Stimulated activated CD8-positive, alpha-beta memory T cell treated with anti-CD3 and anti-CD28 coated beads, Interleukin-7, amount 100 ng/mL, for 4 hours (primary cell): Measurements from ENCODE around the gene WDR70.
"Not testable (repeated sequence)": the region's sequence is repeated elsewhere in the genome, so short reads cannot be mapped to it uniquely, and the experiment has no call there.

ENCODE experiments used
- DNase-seq, 2 donors: peaks; one replicate each; pipeline ENCODE4 v3.0.0-alpha.2; 2020; ENCODE audit warnings: low read depth in 2 of 2

The WDR70 gene

DNA sequence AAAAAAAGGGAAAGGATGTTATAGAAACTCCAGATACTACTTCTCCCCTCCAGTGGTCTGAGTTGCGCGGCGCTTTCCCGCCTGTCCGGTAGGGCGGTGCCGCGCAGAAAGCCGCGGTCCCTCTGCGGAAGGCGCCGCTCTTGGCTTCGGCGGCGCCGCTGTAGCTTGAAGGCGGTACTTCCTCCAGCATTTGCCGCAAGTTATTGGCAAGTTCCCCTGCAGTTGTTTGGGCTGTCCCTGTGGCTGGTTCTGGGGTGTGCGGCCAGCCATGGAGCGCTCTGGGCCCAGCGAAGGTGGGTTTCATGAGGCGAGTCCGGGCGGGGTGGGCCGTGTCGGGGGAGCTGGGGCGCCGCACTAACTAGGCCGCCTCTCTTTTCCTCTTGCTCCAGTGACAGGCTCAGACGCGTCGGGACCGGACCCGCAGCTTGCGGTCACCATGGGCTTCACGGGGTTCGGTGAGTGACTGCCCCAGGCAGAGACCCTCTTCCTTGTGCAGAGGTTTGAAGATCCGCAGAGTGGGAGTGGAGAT lies at the start of gene WDR70:
Gene WDR70 (plus strand): TSS at position 219 of the 529 bp plus-strand sequence. CDS start 50 bp downstream, at position 269.
- DNase-seq = peak; percentile 63 to 74

DNA sequence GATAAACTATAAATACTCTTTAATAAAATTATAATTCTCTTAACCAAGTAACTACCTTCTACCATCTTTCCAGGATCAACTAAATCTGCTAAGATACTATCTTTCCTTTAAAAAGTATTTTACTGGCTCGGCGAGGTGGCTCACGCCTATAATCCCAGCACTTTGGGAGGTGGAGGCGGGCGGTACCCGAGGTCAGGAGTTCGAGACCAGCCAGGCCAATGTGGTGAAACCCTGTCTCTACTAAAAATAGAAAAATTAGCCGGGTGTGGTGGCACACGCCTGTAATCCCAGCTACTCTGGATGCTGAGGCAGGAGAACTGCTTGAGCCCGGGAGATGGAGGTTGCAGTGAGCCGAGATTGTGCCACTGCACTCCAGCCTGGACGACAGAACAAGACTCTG lies 44.4 kb upstream of the WDR70 start:
- DNase-seq = not testable (repeated sequence)

DNA sequence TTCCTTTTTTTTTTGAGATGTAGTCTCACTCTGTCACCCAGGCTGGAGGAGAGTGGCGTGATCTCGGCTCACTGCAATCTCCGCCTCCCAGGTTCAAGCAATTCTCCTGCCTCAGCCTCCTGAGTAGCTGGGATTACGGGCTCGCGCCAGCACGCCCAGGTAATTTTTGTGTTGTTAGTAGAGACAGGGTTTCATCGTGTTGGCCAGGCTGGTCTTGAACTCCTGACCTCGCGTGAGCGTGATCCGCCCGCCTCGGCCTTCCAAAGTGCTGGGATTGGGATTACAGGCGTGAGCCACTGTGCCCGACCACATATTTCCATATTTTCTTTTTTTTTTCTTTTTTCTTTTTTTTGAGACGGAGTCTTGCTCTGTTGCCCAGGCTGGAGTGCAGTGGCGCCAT lies 36.4 kb upstream of the WDR70 start:
- not testable (repeated sequence) for DNase-seq

DNA sequence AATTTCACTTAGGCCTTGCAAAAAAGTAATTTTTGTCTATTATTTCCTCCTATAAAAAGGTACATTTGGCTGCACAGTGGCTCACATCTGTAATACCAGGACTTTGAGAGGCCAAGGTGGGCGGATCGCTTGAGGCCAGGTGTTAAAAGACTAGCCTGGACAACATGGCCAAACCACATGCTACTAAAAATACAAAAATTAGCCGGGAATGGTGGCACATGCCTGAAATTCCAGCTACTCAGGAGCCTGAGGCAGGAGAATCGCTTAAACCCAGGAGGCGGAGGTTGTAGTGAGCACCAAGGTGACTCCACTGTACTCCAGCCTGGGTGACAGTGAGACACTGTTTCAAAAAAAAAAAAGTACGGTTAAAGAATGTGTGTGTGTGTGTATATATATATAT lies 24.0 kb upstream of the WDR70 start:
- no peak for DNase-seq

DNA sequence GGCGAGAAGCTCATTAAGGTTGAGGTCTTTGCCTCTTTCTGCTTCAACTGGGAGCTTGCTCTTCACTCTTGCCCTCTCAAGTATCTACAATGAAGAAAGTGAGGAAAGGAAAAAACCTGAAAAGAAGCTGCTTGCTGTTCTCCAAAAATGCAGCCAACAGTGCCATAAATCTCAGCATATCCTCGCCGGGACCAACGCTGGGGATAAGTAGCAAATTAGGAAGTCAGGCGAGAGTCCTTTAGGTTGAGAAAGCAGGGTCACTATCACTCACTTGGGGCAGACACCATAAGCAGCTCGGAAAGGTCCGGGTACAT lies 8.6 kb upstream of the WDR70 start:
- DNase-seq = no peak

DNA sequence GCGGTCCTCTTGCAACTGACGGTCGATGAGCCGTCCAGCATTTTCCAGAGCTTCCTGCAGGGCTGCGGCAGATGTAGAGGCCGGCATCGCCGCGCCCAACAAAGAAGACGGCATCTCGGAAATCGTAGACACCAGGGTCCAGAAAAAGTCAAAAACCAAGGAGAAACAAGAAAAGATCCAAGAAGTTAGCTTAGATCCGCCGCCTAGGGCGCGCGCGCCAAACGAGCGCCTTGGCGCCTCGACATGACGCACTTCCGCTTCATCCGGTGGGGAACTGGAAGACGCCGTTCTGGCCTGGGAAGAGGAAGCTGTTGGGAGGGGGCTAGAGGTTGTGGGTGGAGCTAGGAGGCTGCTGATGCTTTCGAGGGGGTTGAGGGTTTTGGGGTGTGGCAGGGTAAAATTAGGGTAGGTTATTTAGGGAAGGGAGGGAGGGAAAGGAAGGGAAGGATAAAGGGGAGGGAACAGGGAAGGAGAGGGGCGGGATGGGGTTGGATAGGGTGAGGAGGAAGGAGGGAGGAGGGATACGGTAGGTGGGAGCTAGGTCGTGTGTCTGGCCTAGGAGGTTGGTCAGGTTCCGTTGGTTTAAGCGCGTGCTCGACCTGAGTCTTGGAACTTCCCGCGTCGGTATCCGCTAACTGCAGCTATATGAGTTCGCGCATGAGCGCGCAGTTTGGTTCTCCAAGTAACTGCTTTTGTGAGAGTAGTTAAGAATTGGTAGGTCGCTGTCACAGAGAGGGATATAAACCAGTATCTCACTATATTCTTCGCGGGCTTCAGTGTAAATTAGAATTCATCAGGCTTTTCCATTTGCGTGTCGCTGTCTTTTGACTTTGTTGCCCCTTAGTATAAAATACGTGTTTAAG lies 8.0 kb upstream of the WDR70 start, which contains the start of gene NUP155:
Gene NUP155 (minus strand): TSS at position 243 of the 863 bp plus-strand sequence. CDS start 129 bp downstream, at position 114.
- peak; percentile 84 to 88 for DNase-seq

DNA sequence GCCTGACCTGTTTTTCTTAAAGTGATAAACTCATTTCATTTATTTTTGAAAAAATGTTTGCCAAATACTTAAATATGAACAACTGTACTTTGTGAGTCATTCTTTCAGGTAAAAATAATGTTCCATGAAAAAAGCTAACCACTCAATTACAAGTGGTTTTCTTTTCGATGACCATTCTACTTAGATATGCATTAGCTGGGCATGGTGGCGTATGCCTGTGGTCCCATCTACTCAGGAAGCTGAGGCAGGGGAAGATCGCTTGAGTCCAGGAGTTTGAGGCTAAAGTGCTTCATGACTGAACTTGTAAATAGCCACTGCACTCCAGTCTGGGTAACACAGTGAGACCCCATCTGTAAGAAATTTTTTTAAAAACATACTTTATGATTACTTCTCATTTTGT lies 4.0 kb upstream of the WDR70 start:
- DNase-seq = no peak

DNA sequence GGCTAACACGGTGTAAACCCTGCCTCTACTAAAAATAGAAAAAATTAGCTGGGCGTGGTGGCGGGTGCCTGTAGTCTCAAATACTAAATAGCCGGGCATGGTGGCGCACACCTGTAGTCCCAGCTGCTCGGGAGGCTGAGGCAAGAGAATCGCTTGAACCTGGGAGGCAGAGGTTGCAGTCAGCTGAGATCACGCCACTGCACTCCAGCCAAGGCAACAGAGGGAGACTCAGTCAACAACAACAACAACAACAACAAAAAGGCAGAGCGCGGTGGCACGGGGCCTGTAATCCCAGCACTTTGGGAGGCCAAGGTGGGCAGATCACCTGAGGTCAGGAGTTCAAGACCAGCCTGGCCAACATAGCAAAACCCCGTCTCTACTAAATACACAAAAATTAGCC lies 1.1 kb upstream of the WDR70 start:
- not testable (repeated sequence) for DNase-seq

DNA sequence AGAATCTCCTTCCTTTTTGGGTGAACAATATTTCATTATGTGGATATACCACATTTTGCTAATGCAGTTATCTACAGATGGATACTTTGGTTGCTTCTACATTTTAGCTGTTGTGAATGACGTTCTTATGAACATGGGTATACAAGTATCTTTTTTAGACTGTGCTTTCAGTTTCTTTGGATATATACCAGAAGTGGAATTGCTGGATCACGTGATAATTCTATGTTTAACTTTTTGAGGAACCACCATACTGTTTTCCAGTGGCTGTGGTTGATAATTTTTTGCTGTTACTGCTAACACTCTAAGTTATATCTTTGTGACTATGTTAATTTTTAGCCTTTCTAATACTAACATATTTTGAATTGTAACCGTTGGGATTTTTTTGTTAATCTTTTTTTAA lies 12.5 kb downstream of the WDR70 start:
- DNase-seq = no peak

DNA sequence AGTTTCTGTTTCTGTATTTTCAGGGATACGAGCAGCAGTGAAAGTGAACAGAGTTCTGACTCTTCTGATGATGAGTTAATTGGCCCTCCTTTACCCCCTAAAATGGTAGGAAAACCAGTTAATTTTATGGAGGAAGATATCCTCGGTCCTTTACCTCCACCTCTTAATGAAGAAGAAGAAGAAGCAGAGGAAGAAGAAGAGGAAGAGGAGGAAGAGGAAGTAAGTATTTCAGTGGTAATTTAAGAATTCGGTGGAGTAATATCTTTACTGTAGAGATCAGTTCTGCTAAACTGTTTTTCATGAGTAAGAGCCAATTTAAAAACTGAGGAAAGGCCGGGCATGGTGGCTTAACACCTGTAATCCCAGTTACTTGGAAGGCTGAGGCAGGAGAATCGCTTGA lies 17.2 kb downstream of the WDR70 start:
- no peak for DNase-seq

DNA sequence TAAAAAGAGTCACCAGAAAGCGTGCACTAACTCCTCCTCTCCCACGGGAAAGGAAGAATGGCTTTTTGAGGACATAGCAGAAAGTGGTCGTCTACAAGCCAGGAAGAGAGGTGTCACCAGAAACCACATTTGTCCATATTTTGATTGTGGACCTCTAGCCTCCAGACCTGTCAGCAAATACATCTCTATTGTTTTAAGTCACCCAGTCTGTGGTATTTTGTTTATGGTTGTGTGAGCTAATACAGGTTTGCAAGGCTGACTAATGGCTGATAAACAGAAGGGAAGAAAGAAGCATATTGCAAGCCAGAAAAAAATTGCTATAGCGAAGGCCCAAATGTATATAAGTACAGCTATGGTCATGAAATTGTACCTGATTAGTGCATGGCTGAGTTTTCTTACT lies 21.4 kb downstream of the WDR70 start:
- no peak for DNase-seq

DNA sequence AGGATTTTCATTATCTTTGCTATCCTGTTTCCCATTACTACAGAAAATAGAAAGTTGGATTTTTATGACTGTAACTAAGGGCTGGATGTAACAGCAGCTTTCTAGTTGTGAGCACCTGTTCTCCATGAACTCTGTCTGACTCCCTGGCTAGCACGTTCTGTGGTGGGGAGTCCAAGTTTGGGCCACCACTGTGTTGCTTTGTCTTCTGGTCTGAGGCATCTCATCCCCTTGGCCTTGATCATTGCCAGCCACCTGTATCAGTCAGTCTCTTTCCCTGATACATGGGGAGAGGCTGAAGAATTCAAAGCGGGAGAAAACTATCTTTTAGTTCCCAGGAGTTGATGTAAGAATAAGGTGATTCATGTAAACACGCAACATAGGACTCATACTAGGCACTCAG lies 33.4 kb downstream of the WDR70 start:
- no peak for DNase-seq

DNA sequence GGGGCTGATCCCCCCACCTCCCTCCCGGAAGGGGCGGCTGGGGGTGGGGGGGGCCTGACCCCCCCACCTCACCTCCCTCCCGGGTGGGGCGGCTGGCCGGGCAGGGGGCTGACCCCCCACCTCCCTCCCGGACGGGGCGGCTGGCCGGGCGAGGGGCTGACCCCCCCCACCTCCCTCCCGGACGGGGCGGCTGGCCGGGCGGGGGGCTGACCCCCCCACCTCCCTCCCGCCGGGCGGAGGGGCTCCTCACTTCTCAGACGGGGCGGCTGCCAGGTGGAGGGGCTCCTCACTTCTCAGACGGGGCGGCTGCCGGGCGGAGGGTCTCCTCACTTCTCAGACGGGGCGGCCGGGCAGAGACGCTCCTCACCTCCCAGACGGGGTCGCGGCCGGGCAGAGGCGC lies 36.3 kb downstream of the WDR70 start:
- not testable (repeated sequence) for DNase-seq

DNA sequence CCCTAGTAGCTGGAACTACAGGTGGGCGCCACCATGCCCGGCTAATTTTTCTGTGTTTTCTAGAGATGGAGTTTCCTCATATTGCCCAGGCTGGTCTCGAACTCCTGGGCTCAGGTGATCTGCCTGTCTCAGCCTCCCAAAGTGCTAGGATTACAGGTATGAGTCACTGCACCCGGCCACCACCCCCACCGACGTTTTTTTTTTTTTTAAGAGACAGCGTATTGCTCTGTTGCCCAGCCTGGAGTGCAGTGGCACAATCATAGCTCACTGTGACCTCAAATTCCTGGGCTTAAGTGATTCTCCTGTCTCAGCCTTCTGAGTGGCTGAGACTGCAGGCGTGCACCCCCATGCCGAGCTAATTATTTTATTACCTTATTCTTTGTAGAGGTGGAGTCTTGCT lies 38.2 kb downstream of the WDR70 start:
- no peak for DNase-seq

DNA sequence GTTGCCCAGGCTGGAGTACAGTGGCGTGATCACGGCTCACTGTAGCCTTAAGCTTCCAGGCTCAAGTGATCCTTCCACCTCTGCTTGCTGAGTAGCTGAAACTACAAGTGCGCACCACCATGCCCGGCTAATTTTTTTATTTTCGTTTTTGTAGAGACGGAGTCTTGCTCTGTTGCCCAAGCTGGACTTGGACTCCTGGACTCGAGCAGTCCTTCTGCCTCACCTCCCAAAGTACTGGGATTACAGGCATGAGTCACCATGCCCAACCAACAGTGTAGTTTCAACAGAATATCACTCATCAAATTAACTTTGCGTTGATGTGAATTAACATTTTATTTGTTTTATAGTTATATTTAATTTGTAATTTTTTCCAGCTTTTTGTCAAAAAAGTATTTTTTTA lies 45.3 kb downstream of the WDR70 start:
- DNase-seq = no peak

DNA sequence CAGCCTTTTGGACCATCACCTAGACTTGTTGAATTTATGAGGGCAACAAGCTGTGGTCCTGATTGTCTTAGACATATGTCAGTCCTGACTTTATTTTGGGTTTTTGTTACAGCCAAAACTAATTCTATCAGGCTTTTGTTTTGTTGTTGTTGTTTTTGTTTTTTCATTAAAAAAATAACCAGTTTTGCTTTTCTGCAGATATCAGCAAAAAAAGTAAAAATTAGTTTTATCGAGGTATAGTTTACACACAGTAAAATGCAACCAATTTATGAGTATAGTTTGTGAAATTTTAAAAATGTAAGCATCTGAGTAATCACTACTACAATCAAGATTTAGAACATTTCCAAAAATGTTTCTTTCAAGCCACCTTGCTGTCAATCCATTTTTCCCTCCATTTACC lies 48.9 kb downstream of the WDR70 start:
- DNase-seq = no peak

DNA sequence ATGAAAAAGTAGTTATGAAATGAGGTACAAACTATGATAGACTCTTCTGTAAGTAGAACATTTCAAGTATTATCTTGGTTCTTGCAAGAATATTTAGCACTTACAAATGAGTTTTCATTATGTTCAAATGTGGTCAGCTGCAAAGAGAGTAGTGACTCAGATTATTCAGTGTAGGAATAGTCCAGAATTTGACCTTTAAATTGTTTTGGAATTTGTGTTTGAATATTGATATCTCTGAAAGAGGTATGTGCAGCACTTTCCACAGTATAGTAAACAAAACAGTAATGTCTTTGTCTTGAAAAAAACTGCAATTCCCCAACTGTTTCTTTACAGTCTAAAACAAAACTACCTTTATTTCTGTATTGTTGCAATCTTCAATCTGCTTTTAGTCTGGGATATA lies 56.1 kb downstream of the WDR70 start:
- no peak for DNase-seq

DNA sequence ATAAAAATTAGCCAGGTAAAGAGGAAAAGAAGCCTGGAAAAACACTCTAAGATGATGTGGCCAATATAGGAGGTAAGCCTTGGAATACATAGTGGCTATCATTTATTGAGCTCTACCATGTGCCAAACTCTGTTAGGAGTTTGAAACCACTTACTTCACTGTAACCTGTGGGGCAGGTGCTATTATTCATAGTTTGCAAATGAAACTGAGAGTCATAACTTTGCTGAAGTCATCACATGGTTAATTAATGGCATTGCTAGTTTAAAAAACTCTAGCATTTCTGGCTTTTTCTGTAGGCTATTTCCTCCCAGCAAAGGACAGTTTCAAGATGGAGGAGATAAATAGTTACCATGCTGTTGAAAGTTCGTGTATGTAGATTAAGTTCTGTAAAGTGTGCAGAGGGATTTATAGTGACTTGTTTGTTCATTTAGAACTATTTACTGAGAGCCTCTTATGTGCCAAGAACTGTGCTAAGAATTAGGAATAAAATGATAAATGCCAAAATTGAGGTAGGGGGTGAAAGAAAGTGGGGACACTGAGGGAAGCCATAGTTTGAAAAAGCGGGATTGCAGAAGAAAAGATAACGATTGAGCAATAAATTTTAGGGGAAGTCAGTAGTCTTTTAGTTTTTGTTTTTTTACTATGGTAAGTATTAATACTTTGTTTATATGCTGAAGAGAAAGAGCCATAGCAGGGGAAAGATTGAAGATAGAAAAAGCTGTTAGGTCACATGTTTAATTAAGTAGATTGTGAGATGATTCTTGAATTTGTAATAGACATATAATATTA lies 57.2 kb downstream of the WDR70 start:
- DNase-seq = no peak

DNA sequence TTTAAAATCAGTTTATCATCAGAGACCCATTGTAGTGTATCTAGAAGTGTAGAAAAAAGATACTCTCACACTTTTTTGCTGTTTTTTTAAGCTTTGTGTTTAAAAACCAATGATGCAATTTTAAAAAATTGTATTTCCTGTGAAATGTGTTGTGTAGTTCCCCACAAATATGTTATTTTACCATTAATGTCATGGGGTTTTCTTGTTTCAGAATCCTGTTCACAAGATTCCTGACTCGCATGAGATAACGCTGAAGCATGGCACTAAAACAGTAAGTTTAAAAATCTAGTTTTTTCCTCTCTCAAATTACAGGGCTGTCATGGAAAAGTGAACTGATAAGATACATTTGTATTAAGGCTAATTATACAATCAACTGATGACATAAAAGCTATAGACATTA lies 58.6 kb downstream of the WDR70 start:
- no peak for DNase-seq

DNA sequence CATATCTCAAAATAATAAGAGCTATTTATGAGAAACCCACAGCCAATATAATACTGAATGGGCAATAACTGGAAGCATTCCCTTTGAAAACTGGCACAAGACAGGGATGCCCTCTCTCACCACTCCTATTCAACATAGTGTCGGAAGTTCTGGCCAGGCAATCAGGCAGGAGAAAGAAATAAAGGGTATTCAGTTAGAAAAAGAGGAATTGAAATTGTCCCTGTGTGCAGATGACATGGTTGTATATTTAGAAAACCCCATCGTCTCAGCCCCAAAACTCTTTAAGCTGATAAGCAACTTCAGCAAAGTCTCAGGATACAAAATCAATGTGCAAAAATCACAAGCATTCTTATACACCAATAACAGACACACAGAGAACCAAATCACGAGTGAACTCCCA lies 66.7 kb downstream of the WDR70 start:
- DNase-seq = not testable (repeated sequence)

DNA sequence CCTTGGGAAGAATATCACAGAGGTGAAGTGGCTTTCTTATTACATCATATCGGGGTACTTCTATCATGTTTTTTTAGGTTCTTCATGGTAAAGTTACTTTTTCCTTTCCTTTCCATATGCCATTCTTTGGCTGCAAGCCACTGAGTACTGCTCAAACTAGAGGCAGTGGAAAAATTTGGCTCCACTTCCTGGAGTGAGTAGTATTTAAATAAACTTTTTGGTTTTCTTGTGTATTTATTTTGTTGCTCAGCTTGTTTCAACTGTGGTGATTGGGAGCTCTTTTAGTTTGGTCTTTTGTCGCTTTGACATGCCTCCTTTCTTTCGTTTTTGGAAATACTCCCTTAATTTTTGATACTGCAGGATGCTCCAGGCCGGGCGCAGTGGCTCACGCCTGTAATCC lies 69.8 kb downstream of the WDR70 start:
- DNase-seq = no peak

DNA sequence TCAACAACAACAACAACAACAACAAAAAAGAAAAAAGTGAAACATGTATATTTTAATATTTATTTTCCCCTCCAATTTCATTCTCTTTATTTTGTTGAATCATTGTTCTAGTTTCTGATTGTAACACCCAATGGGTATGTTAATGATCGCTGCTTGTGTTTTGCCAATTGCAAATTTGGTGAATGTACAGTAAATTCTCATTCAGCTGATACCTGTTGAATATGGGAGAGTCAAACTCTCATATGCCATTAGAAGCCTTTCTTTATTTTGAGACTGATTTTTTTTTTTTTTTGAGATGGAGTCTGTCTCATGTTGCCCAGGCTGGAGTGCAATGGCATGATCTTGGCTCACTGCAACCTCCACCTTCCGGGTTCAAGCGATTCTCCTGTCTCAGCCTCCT lies 72.9 kb downstream of the WDR70 start:
- not testable (repeated sequence) for DNase-seq

DNA sequence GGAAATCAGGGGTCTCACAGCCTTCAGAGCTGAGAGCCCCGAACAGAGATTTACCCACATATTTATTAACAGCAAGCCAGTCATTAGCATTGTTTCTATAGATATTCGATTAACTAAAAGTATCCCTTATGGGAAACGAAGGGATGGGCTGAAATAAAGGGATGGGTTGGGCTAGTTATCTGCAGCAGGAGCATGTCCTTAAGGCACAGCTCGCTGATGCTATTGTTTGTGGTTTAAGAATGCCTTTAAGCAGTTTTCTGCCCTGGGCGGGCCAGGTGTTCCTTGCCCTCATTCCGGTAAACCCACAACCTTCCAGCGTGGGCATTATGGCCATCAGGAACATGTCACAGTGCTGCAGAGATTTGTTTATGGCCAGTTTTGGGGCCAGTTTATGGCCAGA lies 74.1 kb downstream of the WDR70 start:
- DNase-seq = not testable (repeated sequence)
